ENCODE measurements around the gene PRPF6.
A peak's percentile ranks its signal among the peaks of the same experiment; 100 is the strongest.

The PRPF6 gene

DNA sequence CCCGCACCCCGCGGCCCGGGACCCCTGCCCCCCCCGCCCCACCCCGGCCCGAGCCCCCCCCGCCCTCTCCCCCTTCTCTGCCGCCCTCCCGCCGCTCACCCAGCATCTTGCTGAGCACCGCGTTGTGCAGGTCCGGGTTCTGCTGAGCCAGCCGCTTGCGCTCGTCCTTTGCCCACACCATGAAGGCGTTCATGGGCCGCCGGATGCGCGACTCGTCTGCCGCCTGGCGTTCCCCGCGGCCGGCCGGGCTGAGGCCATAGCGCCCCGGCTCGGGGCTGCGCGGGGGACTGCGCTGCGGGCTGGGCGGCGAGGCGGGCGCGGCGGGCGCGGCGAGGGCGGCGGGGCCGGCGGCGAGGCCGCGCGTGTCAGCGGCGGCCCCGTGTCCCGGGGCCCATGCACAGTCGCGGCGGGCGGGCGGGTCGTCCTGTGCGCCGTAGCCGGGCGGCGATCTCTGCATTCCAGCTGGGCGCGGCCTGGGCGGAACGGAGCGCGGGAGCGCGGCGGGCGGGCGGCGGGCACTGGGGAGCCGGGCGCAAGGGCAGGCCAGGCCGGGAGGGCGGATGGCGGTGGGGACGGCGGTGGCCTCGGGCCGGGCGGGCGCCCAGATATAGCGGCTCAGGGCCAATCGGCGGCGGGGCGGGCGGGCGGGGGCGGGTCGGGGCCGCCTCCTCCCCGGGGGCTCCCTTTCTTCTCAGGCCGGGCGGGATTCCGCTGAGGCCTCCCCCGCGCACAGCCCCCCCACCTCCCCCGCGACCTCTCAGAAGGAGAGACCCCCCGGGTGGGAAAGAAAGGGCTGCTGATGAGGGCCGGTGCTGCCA lies 68.3 kb downstream of the PRPF6 start, which contains the start of gene SOX18:
Gene SOX18, minus strand, starts transcription at position 580 of the 818 bp plus-strand sequence. Its CDS starts 123 bp downstream, at position 457.
- Histone ChIP-seq H3K27ac (ENCODE audit: low read depth, low read length) (no peak within 1 kb of the TSS), H3K27me3 (ENCODE audit: control insufficient read depth, low read length) (peaks cover 41% of the 10 kb centered on the region), H3K4me1 (ENCODE audit: control insufficient read depth, low read length) (no peaks in the 10 kb centered on the region; the same call in 1 of the 2 replicates), H3K9me2 (replicated peaks; ENCODE audit: control insufficient read depth, low read length) (no peaks in the 10 kb centered on the region), H3K4me2 (ENCODE audit: low read length) (no peak within 1 kb of the TSS; the same call in 1 of the 2 replicates), H3K36me3 (ENCODE audit: control insufficient read depth, low read length) (no peaks in the 10 kb centered on the region), H3K4me3 (ENCODE audit: low read length) (no peak within 1 kb of the TSS), H3K79me2 (ENCODE audit: control insufficient read depth, low read length) (no peaks in the 10 kb centered on the region), H4K20me1 (ENCODE audit: control insufficient read depth, insufficient read depth, low read depth, low read length) (no peaks in the 10 kb centered on the region), H3K9me3 (ENCODE audit: control insufficient read depth, insufficient read depth, low read length) (no peaks in the 10 kb centered on the region), H3F3A (ENCODE audit: control insufficient read depth, insufficient read depth) (no peaks in the 10 kb centered on the region; the same call in 1 of the 2 replicates)
- TF ChIP-seq EZH2phosphoT487 (IDR thresholded peaks at IDR 0.05; ENCODE audit: borderline replicate concordance, low read length) = no peak
- TF ChIP-seq, protein P1, sequence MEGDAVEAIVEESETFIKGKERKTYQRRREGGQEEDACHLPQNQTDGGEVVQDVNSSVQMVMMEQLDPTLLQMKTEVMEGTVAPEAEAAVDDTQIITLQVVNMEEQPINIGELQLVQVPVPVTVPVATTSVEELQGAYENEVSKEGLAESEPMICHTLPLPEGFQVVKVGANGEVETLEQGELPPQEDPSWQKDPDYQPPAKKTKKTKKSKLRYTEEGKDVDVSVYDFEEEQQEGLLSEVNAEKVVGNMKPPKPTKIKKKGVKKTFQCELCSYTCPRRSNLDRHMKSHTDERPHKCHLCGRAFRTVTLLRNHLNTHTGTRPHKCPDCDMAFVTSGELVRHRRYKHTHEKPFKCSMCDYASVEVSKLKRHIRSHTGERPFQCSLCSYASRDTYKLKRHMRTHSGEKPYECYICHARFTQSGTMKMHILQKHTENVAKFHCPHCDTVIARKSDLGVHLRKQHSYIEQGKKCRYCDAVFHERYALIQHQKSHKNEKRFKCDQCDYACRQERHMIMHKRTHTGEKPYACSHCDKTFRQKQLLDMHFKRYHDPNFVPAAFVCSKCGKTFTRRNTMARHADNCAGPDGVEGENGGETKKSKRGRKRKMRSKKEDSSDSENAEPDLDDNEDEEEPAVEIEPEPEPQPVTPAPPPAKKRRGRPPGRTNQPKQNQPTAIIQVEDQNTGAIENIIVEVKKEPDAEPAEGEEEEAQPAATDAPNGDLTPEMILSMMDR (IDR thresholded peaks at IDR 0.05; ENCODE audit: low read depth, low read length, poor library complexity, severe bottlenecking) = no peak

DNA sequence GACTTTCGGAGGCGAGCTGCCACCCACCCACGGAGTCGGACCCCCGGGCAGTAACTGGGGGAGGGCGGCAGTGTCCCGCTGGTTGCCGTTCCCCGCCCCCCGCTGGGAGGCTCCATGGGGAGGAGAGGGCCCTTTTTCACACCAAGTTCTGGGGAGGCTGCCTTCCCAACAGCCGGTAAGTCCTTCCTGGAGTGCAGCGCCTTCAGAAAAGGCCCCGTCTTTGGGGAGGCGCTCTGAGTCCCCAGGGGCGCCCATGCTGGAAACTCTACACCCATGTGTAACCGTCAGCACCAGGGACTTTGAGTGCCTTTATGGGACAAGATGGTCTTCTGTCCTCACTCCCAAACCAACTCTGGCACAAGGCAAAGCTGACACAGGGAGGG lies 68.9 kb downstream of the PRPF6 start:
- Histone ChIP-seq H3K4me2 (ENCODE audit: low read length) (no peak overlapping the region; the same call in 1 of the 2 replicates), H4K20me1 (ENCODE audit: control insufficient read depth, insufficient read depth, low read depth, low read length) (no peaks in the 10 kb centered on the region), H3K27me3 (ENCODE audit: control insufficient read depth, low read length) (peaks cover 45% of the 10 kb centered on the region), H3K27ac (ENCODE audit: low read depth, low read length) (no peak overlapping the region), H3K9me2 (replicated peaks; ENCODE audit: control insufficient read depth, low read length) (no peaks in the 10 kb centered on the region), H3K79me2 (ENCODE audit: control insufficient read depth, low read length) (no peaks in the 10 kb centered on the region), H3K36me3 (ENCODE audit: control insufficient read depth, low read length) (no peaks in the 10 kb centered on the region), H3K9me3 (ENCODE audit: control insufficient read depth, insufficient read depth, low read length) (no peaks in the 10 kb centered on the region), H3F3A (ENCODE audit: control insufficient read depth, insufficient read depth) (no peaks in the 10 kb centered on the region), H3K4me3 (ENCODE audit: low read length) (no peak overlapping the region), H3K4me1 (ENCODE audit: control insufficient read depth, low read length) (no peaks in the 10 kb centered on the region; the same call in 1 of the 2 replicates)
- TF ChIP-seq, protein P1 (IDR thresholded peaks at IDR 0.05; ENCODE audit: low read depth, low read length, poor library complexity, severe bottlenecking) = no peak
- TF ChIP-seq EZH2phosphoT487 (IDR thresholded peaks at IDR 0.05; ENCODE audit: borderline replicate concordance, low read length) = peak; percentile 78; the same call in 1 of the 2 replicates

DNA sequence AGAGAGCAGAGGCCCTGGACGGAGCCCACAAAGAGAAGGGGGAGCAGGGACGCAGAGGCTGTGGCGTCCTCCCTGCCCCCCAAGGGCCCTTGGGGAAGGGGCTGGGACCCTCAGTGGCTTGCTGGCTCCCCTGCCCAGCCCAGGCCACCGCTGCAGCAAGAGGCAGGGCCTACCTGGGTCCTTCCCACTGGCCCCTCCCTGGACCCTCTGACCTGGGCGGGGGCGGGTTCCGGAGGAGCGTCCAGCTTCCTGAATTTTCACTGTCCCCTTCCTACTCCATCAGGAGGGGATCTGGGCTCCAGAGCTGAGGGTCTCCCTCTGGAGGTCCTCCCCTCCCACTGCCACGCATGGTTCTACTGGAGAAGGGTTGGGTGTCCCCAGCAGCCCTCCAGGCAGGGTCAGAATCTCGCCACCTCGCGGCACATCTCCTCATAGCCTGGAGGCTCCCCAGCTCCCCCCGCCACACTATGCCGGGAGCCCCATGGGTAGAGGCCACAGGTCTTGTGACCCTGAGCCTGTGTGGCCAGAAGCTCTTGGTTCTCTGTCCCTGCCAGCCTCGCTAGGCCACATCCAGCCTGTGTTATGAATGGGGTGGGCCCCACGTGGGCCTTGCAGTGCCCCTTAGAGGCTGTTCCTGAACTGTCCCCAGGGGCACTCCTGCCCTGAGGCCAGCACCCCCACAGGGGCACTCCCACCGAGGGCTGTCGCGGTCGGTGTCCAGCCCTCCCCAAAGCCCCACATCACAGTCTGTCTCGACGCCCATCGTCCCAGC lies 69.5 kb downstream of the PRPF6 start:
- no peaks in the 10 kb centered on the region for H3K79me2 ChIP-seq (ENCODE audit: control insufficient read depth, low read length)
- H4K20me1 ChIP-seq (ENCODE audit: control insufficient read depth, insufficient read depth, low read depth, low read length) = no peaks in the 10 kb centered on the region
- no peaks in the 10 kb centered on the region for H3K9me3 ChIP-seq (ENCODE audit: control insufficient read depth, insufficient read depth, low read length)
- H3K36me3 ChIP-seq (ENCODE audit: control insufficient read depth, low read length) = no peaks in the 10 kb centered on the region
- H3K4me3 ChIP-seq (ENCODE audit: low read length) = no peak overlapping the region
- H3F3A ChIP-seq (ENCODE audit: control insufficient read depth, insufficient read depth) = no peaks in the 10 kb centered on the region
- H3K9me2 ChIP-seq (replicated peaks; ENCODE audit: control insufficient read depth, low read length) = no peaks in the 10 kb centered on the region
- no peak overlapping the region for H3K27ac ChIP-seq (ENCODE audit: low read depth, low read length)
- no peak for TF ChIP-seq EZH2phosphoT487 (IDR thresholded peaks at IDR 0.05; ENCODE audit: borderline replicate concordance, low read length)
- TF ChIP-seq, protein P1 (IDR thresholded peaks at IDR 0.05; ENCODE audit: low read depth, low read length, poor library complexity, severe bottlenecking) = peak; percentile 34
- H3K4me2 ChIP-seq (ENCODE audit: low read length) = no peak overlapping the region
- peaks cover 46% of the 10 kb centered on the region for H3K27me3 ChIP-seq (ENCODE audit: control insufficient read depth, low read length)
- H3K4me1 ChIP-seq (ENCODE audit: control insufficient read depth, low read length) = no peaks in the 10 kb centered on the region; the same call in 1 of the 2 replicates
